HG03457 (cell line): Measurements from ENCODE around the gene PPP1R1C.
"Not testable (repeated sequence)": the region's sequence is repeated elsewhere in the genome, so short reads cannot be mapped to it uniquely, and the experiment has no call there.

Experiments
- ATAC-seq: cut with Tn5 transposase; IDR thresholded peaks from one replicate; pipeline ENCODE4 v1.9.1; 2021; ENCODE audit warnings: moderate number of reproducible peaks; ENCODE audit not compliant: unreplicated experiment

Gene PPP1R1C

GRCh38 chr2:182014284-182014683 lies 28.6 kb downstream of the PPP1R1C start:
- no peak for ATAC-seq

DNA sequence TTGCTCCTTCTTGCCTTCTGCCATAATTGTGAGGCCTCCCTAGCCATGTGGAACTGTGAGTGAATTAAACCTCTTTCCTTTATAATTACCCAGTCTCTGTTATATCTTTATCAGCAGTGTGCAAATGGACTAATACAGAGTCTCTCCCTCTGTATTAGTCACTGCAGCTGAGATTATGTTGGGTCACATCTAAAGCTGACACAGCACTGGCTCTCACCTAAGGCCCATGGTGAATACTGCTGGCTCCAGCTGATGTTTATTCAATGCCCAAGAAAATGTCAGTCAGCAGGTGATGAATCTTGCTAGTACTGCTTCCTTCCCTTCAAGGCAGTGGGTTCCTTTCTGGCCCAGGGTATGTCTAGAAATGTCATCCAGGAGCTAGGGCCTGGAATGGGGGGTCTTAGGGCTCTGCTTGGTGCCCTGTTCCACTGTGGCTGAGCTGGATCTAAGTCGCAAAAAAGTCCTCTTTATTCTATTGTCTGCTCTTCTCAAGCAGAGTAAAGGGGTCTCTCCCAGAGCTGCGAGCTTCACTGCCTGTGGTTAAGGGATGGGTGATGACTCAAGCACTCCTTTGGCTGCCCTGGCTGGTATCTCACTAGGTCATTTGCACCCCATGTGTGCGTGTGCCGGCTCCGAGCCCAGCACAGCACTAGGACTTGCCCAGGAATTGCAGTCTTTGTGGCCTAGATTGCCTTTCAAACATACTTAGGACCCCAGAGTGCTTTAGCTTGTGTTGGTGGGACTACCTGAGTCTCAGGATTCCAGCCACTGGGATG lies 29.9 kb downstream of the PPP1R1C start:
- no peak for ATAC-seq

GRCh38 chr2:182018218-182018617 lies 32.6 kb downstream of the PPP1R1C start:
- no peak for ATAC-seq

DNA sequence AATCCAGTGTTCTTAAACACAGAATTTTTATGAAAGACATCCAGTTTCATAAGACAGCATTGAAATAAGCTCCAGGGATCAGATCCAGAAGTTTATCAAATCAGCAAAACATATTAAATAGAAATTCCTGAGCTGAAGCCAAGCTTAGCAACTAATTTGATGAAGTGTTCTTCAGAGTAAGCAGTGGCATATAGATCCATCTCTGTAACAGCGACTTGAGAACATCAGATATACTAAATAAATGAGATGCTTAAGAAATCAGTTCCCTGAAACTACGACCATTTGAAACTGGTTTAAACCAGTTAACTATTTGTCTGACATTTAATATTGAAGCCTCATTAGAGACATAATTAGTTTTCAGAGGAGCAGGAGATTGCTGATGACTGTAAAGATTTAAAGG lies 34.1 kb downstream of the PPP1R1C start:
- no peak for ATAC-seq

- ATAC-seq, result no peak
Observed at GRCh38 chr2:182020286-182021070, 34.8 kb downstream of the PPP1R1C start.

- no peak for ATAC-seq
Observed at GRCh38 chr2:182023235-182023634, 37.6 kb downstream of the PPP1R1C start.

GRCh38 chr2:182030875-182031274 lies 45.2 kb downstream of the PPP1R1C start:
- ATAC-seq, result not testable (repeated sequence)

- no peak for ATAC-seq
Observed at GRCh38 chr2:182031956-182032355, 46.3 kb downstream of the PPP1R1C start.

DNA sequence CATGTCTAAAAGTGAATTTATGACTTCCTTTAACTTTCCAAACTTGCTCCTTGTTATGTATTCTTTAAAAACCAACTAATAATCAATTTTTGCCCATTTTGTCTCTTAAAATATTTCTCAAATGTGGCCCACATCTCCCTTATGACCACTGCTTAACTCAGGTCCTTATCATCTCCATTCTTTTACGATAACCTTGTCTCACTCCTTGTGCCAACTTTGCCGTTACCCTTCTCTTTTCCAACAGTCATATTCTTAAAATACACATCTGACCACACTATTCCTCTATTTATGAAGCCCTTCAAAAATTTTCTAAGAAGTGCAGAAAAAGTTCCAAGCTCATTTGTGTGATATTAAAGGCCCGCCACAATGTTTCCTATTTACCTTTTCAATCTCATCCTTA lies 47.8 kb downstream of the PPP1R1C start:
- no peak for ATAC-seq

DNA sequence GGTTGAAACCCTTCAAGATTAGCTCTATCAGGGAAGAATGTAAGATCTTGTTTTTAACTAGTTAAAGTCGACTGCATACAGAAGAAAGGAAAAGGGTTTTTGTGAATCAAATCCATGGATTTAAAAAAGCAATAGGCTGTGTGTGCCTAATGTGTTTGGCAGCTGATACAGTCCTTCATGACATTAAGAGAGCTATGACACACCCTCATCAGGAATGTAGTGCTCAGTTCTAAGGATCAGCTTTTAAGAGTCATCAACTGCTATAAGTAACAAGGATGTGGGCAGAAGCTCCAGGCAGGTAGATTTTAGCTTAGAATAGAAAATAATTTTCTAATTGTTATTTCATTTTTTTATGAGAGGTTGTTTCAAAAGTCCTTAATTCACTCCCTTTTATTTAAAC lies 52.9 kb downstream of the PPP1R1C start:
- ATAC-seq, result no peak

GRCh38 chr2:182043021-182043420 lies 57.4 kb downstream of the PPP1R1C start:
- ATAC-seq, result no peak

DNA sequence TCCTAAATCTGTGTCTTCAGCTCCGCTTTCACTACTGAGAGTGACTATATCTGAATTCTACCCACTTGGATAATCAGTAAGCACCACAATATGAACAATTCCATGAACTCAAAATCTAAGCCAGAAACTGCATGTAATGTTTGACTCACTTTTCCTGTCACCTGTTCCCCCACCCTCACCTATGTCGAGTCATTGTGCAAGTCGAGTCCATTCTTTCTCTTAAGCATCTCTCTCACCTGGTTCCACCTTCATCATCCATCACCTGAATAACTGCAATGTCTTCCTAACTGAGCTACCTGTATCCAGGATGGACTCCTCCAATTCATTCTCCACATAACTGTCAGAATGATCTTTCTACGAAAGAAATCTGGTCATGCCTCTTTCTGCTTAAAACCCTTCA lies 58.2 kb downstream of the PPP1R1C start:
- ATAC-seq, result no peak

DNA sequence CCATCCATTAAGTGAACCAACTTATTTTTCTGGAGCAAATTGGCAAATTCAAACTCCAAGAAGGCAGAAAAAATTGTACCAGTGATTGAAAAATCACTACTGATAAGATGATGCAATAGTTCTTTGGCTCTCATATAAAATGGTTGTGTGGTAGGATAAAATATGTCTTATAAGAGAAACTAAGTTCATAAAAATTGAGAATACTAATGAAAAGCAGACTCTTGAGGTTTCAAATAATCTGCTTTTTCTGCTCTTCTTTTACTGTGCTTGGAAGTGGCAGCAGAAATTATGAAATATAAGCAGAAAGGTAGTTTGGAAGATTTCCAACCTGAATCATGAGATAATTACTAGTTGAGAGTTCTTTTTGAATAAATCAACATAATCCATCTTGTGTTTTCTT lies 61.9 kb downstream of the PPP1R1C start:
- ATAC-seq, result no peak

- no peak for ATAC-seq
Observed at GRCh38 chr2:182048088-182048487, 62.4 kb downstream of the PPP1R1C start.

GRCh38 chr2:182048621-182049020 lies 63.0 kb downstream of the PPP1R1C start:
- no peak for ATAC-seq

DNA sequence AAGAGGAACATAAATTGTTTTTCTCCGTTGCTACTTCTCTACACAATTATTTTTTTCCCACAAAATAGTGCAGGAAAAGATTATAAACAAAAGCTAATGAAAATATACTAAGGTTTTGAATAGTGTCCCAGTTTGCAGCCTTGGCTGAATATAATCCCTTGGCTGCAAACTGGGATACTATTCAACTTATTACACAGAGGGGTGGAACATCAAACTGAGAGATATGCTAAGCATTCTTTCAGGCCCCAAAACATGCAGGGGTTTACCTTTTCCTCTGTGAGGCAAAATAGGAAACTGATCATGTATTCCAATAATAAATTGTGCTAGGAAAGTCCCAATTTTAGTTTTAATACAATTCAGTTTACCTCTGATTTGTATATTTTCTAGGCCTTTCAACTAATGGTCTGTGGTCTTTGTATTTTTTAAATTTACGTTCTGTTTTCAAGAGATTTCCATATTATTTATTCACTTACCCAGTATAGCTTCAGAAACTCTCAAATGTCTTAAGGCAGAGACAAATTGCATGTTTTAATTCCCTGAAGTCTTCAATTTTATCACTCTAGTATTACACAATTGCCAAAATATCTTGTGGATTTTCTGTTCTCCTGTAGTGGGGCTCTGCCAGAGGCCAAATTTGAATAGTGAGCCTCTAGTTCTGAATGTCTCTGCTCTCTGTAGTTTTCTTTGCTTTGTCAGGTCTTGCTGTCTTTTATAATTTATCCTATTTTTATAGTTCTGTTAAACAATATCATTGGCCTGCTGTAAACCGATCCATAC lies 63.9 kb downstream of the PPP1R1C start:
- no peak for ATAC-seq

DNA sequence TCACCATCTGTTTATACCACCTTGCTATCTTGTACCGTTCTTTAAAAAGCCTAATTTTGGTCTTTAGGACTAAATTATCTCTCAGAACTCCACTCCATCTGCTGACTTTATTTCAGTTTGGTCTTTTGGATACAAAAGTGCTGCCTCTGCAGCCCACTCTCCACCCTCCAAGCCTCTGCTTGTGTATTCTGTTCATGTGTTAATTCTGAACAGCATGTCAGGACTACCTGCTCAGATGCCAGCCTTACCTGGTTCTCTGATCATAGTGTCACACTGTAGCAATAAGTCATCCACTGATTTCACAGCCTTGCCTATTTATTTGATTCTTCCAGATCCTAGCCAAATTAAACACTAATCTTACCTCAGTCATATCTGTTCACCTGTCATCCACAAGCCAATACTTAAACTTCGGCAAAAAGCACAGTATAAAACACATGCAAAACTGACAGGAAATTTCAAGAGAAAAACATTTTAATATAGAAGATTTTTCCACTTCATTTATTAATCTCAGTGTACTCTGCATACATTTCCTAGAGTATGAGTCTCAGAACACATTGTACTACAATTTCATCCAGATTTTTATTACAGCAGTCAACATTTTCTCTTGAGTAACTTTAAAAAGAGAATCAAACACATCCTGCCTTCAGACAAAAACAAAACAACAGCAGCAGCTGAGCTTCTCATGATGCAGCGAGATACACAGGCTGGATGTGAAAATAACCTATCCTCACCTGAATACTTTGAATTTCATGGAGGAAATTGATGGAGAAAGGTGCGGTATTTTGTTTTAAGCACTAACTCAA lies 64.9 kb downstream of the PPP1R1C start:
- no peak for ATAC-seq

- no peak for ATAC-seq
Observed at GRCh38 chr2:182055993-182056392, 70.3 kb downstream of the PPP1R1C start.

DNA sequence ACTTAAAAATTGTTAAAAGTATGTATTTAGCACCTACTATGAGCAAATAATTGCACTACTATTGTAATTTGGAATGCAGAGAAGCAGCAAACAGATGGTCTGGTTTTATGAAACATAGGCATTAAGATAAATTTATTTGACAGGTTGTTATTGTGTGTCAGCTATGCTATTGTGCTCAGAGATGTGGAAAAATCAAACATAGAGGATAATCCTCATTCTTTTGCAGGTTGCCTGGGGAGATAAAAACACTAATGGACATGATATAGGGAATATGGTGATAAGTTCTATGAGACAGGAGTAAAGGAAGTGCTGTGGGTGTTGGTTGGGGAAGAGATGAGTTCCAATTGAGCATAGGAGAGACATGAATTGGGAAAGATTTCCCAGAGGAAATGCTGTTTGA lies 71.3 kb downstream of the PPP1R1C start:
- ATAC-seq, result no peak

DNA sequence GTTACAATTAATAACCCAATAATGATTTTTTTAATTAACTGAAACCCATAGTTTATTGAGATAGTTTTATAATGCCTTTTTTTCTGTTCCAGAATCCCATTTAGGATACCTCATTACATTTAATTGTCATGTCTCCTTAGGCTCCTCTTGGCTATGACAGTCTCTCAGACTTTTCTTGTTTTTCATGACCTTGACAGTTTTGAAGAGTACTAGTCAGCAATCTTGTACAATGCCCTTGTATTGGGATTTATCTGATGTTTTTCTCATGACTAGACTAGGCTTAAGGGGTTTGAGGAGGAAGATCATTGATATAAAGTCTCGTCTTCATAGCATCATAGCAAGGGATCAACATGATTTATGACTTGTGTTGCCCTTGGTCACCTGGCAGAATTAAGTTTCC lies 72.4 kb downstream of the PPP1R1C start:
- ATAC-seq, result no peak

GRCh38 chr2:182061739-182062138 lies 76.1 kb downstream of the PPP1R1C start:
- no peak for ATAC-seq
